Measurements from ENCODE around the gene LDLRAD4.

DNA sequence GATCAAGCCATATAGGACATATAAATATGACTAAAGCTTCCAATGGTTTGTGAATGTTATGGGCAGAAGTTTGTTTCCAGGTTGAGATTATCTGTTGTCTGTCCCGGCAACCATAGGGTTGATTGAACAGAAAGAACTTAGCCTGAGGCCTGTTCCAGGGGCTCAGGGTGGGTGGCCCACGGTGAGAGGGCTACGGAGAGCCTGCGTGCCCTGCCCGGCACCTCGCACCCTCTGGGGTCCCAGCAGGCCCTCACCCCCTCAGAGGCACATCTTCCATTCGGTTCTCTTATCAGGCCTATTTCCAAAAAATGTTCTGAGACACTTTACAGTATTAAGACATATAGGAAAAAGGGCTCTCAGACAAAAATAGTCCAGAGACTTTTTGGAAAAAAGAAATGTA is 40.4 kb upstream of the LDLRAD4 start:
- TF ChIP-seq, protein P1, sequence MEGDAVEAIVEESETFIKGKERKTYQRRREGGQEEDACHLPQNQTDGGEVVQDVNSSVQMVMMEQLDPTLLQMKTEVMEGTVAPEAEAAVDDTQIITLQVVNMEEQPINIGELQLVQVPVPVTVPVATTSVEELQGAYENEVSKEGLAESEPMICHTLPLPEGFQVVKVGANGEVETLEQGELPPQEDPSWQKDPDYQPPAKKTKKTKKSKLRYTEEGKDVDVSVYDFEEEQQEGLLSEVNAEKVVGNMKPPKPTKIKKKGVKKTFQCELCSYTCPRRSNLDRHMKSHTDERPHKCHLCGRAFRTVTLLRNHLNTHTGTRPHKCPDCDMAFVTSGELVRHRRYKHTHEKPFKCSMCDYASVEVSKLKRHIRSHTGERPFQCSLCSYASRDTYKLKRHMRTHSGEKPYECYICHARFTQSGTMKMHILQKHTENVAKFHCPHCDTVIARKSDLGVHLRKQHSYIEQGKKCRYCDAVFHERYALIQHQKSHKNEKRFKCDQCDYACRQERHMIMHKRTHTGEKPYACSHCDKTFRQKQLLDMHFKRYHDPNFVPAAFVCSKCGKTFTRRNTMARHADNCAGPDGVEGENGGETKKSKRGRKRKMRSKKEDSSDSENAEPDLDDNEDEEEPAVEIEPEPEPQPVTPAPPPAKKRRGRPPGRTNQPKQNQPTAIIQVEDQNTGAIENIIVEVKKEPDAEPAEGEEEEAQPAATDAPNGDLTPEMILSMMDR (IDR thresholded peaks at IDR 0.05) = no peak
- no peak for TF ChIP-seq POLR2A (IDR thresholded peaks at IDR 0.05)
